Measurements from ENCODE around the gene PSD4.

PSD4 gene

GRCh38 chr2:113169002-113169530, 4.7 kb upstream of the PSD4 start:
- DNase-seq, result no peak

GRCh38 chr2:113169586-113169985, 4.2 kb upstream of the PSD4 start:
- DNase-seq, result no peak

GRCh38 chr2:113171334-113172075, 2.3 kb upstream of the PSD4 start:
- no peak for DNase-seq

- no peak for DNase-seq
Measured at GRCh38 chr2:113172721-113173541, 840 bp upstream of the PSD4 start.

- no peak for DNase-seq
Measured at GRCh38 chr2:113174376-113174750, 592 bp downstream of the PSD4 start.

- DNase-seq, result no peak
Measured at GRCh38 chr2:113175042-113175628, 1.4 kb downstream of the PSD4 start.

GRCh38 chr2:113175736-113176695, 2.2 kb downstream of the PSD4 start:
- DNase-seq, result no peak

- DNase-seq, result no peak
Measured at GRCh38 chr2:113176696-113177355, 3.1 kb downstream of the PSD4 start.

- DNase-seq, result no peak
Measured at GRCh38 chr2:113178069-113178746, 4.4 kb downstream of the PSD4 start.

GRCh38 chr2:113178891-113179290, 5.1 kb downstream of the PSD4 start:
- DNase-seq, result no peak

- DNase-seq, result no peak
Measured at GRCh38 chr2:113179446-113180045, 5.8 kb downstream of the PSD4 start.

GRCh38 chr2:113180131-113180946, 6.6 kb downstream of the PSD4 start:
- DNase-seq, result no peak

- no peak for DNase-seq
Measured at GRCh38 chr2:113181258-113182051, 7.7 kb downstream of the PSD4 start.

GRCh38 chr2:113182471-113183260, 8.9 kb downstream of the PSD4 start:
- DNase-seq, result no peak

- DNase-seq, result no peak
Measured at GRCh38 chr2:113183264-113183663, 9.5 kb downstream of the PSD4 start.

- DNase-seq, result no peak
Measured at GRCh38 chr2:113183703-113184102, 9.9 kb downstream of the PSD4 start.

GRCh38 chr2:113184531-113185230, 10.9 kb downstream of the PSD4 start:
- DNase-seq, result no peak

Measured in effector CD8-positive, alpha-beta T cell (primary cell).